Measurements from ENCODE around the gene PTF1A.

DNA sequence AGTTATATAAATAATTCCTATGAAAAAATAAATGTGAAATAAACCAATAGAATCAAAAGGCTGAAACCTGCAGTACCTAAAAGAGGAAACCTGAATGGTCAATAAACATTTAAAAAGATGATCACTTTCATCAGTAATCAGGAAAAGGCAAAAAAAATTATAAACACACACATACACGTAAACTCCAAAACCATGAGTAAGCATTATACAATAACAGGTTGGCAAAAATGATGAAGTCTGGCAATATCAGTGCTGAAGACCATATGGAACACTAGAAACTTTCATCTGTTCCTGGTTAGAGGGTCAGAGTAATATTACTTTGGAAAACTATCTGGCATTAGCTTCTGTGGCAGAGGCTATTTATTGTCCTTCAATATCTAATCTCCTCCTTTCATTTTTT is 38.5 kb downstream of the PTF1A start:
- TF ChIP-seq CTCF (IDR thresholded peaks at IDR 0.05; ENCODE audit: low read length) (no peak), EZH2 (optimal IDR thresholded peaks at IDR 0.05; ENCODE audit: low read depth, low read length) (no peak)

Data from MM.1S (cell line).